IMR-90 (cell line): ENCODE results near the gene TRA2B. TPM values are rescaled to one million over a fixed set of nuclear protein-coding genes. Genes with fewer than 3 reads are reported as not detected.

ENCODE experiments used
- ATAC-seq: fragments of 200-7000 bp; cut with Tn5 transposase; 2 replicates; pipeline ENCODE4 v1.9.1; 2020; ENCODE audit warnings: low read depth, mild to moderate bottlenecking, moderate library complexity
- BruUV-seq: library from RNA; stranded (reverse); fragments of 400-500 nt; replicated peaks from 2 replicates; lab custom pipeline; 2021; lab: Mats Ljungman, UMichigan
- CTCF ChIA-PET: fragments of 300-600 bp; formaldehyde crosslinking; extraction: SDS; loops from one replicate; lab custom pipeline; 2021; ENCODE audit warnings: antibody characterized with exemption; lab: Yijun Ruan, JAX
- POLR2A ChIA-PET: fragments of 300-600 bp; sonication (Branson Sonifier 250); formaldehyde crosslinking; loops from one replicate; lab custom pipeline; 2022; ENCODE audit warnings: antibody characterized with exemption; ENCODE audit not compliant: unreplicated experiment; lab: Charles Lee
- DNase-seq: peaks from one replicate; pipeline ENCODE4 v3.0.0; 2013
- H2AFZ ChIP-seq: replicated peaks from 2 replicates; pipeline ENCODE3; 2013; ENCODE audit warnings: low read length, mild to moderate bottlenecking; ENCODE audit not compliant: poor library complexity
- H2AK5ac ChIP-seq: 2 replicates; pipeline ENCODE4 v1.6.1; 2013; ENCODE audit warnings: low read depth, low read length, inconsistent platforms
- H2AK9ac ChIP-seq: replicated peaks from 2 replicates; pipeline ENCODE3; 2013; ENCODE audit warnings: mild to moderate bottlenecking, low read depth, low read length, moderate library complexity; ENCODE audit not compliant: poor library complexity
- H2BK120ac ChIP-seq: 2 replicates; pipeline ENCODE4 v1.6.1; 2013; ENCODE audit warnings: low read depth, low read length, inconsistent platforms
- H2BK15ac ChIP-seq: 3 replicates; pipeline ENCODE4 v1.6.1; 2013; ENCODE audit warnings: low read depth, low read length, inconsistent platforms
- H2BK20ac ChIP-seq: 2 replicates; pipeline ENCODE4 v1.6.1; 2013; ENCODE audit warnings: low read depth, mild to moderate bottlenecking, inconsistent platforms, low read length, moderate library complexity
- H2BK5ac ChIP-seq: 2 replicates; pipeline ENCODE4 v1.6.1; 2013; ENCODE audit warnings: mild to moderate bottlenecking, low read depth, low read length, inconsistent platforms; ENCODE audit not compliant: poor library complexity, severe bottlenecking
- H3K14ac ChIP-seq: replicated peaks from 2 replicates; pipeline ENCODE4 v1.6.1; 2013; ENCODE audit warnings: low read depth, low read length, inconsistent platforms
- H3K18ac ChIP-seq: 2 replicates; pipeline ENCODE4 v1.6.1; 2013; ENCODE audit warnings: low read depth, low read length, control low read depth
- H3K23ac ChIP-seq: 2 replicates; pipeline ENCODE4 v1.6.1; 2013; ENCODE audit warnings: low read depth, low read length, inconsistent platforms
- H3K27ac ChIP-seq: 2 replicates; pipeline ENCODE4 v1.5.1; 2013; ENCODE audit warnings: mild to moderate bottlenecking, control low read depth, low read length; ENCODE audit not compliant: insufficient read depth
- H3K27me3 ChIP-seq: 2 replicates; pipeline ENCODE4 v1.6.1; 2013; ENCODE audit warnings: low read length; ENCODE audit not compliant: control insufficient read depth, insufficient read depth
- H3K36me3 ChIP-seq: 2 replicates; pipeline ENCODE4 v1.6.1; 2013; ENCODE audit warnings: low read length, mixed read lengths; ENCODE audit not compliant: control insufficient read depth, insufficient read depth
- H3K4ac ChIP-seq: 2 replicates; pipeline ENCODE4 v1.6.1; 2013; ENCODE audit warnings: low read depth, low read length, inconsistent platforms
- H3K4me1 ChIP-seq: 2 replicates; pipeline ENCODE4 v1.6.1; 2013; ENCODE audit warnings: low read length, mixed read lengths; ENCODE audit not compliant: control insufficient read depth, insufficient read depth
- H3K4me2 ChIP-seq: 2 replicates; pipeline ENCODE4 v1.6.1; 2013; ENCODE audit warnings: low read depth, mild to moderate bottlenecking, control low read depth, low read length, moderate library complexity
- H3K4me3 ChIP-seq: 2 replicates; pipeline ENCODE4 v1.5.1; 2013; ENCODE audit warnings: low read depth, mild to moderate bottlenecking, control low read depth, low read length, moderate library complexity; ENCODE audit not compliant: insufficient read depth
- H3K56ac ChIP-seq: 2 replicates; pipeline ENCODE4 v1.6.1; 2013; ENCODE audit warnings: low read length, inconsistent platforms; ENCODE audit not compliant: insufficient read depth; ENCODE audit errors: extremely low read depth
- H3K79me1 ChIP-seq, 2 experiments: 2 replicates each; pipeline ENCODE4 v1.6.1; 2013; ENCODE audit warnings: low read length in 2 of 2, inconsistent platforms in 1 of 2, low read depth in 1 of 2
- H3K9ac ChIP-seq: 2 replicates; pipeline ENCODE4 v1.6.1; 2013; ENCODE audit warnings: low read depth, low read length, control low read depth
- H3K9me1 ChIP-seq: 2 replicates; pipeline ENCODE4 v1.6.1; 2013; ENCODE audit warnings: low read length, inconsistent platforms; ENCODE audit not compliant: insufficient read depth
- H3K9me3 ChIP-seq: 2 replicates; pipeline ENCODE4 v1.6.1; 2013; ENCODE audit warnings: low read length; ENCODE audit not compliant: control insufficient read depth, insufficient read depth
- H4K20me1 ChIP-seq: 2 replicates; pipeline ENCODE4 v1.6.1; 2013; ENCODE audit warnings: low read length, inconsistent platforms; ENCODE audit not compliant: insufficient read depth
- H4K5ac ChIP-seq: 2 replicates; pipeline ENCODE4 v1.6.1; 2013; ENCODE audit warnings: mild to moderate bottlenecking, low read depth, low read length, control low read depth
- H4K8ac ChIP-seq, 2 experiments: 2 replicates each; pipeline ENCODE4 v1.6.1; 2013; ENCODE audit warnings: low read depth in 2 of 2, low read length in 2 of 2, control low read depth in 1 of 2, inconsistent platforms in 1 of 2
- H4K91ac ChIP-seq: 2 replicates; pipeline ENCODE4 v1.6.1; 2013; ENCODE audit warnings: low read depth, low read length, inconsistent platforms; ENCODE audit not compliant: insufficient read depth
- BHLHE40 ChIP-seq: fragments of 150-350 bp; IDR thresholded peaks from 2 replicates; pipeline ENCODE4 v1.6.1; 2016; ENCODE audit warnings: mild to moderate bottlenecking, low read depth, low read length
- CEBPB ChIP-seq: IDR thresholded peaks from 2 replicates; pipeline ENCODE4 v1.6.1; 2012; ENCODE audit warnings: low read depth, low read length, improper control_type of control experiment
- CHD1 ChIP-seq: IDR thresholded peaks from 2 replicates; pipeline ENCODE4 v1.6.1; 2012; ENCODE audit warnings: low read depth, low read length, improper control_type of control experiment
- ELK1 ChIP-seq: fragments of 150-350 bp; IDR thresholded peaks from 2 replicates; pipeline ENCODE4 v1.6.1; 2016; ENCODE audit warnings: low read depth, mild to moderate bottlenecking, low read length, moderate library complexity, borderline replicate concordance
- FOS ChIP-seq: fragments of 150-350 bp; IDR thresholded peaks from 2 replicates; pipeline ENCODE4 v1.6.1; 2016; ENCODE audit warnings: low read depth, low read length
- MAFK ChIP-seq: IDR thresholded peaks from 2 replicates; pipeline ENCODE4 v1.6.1; 2012; ENCODE audit warnings: low read depth, low read length, improper control_type of control experiment
- MXI1 ChIP-seq: IDR thresholded peaks from 2 replicates; pipeline ENCODE4 v1.6.1; 2012; ENCODE audit warnings: low read depth, mild to moderate bottlenecking, low read length, moderate library complexity, borderline replicate concordance
- NFE2L2 ChIP-seq: fragments of 150-350 bp; IDR thresholded peaks from 2 replicates; pipeline ENCODE4 v1.6.1; 2016; ENCODE audit warnings: low read depth, mild to moderate bottlenecking, low read length
- POLR2A ChIP-seq: IDR thresholded peaks from 2 replicates; pipeline ENCODE4 v1.6.1; 2012; ENCODE audit warnings: mild to moderate bottlenecking, low read depth, low read length
- RAD21 ChIP-seq: IDR thresholded peaks from 2 replicates; pipeline ENCODE4 v1.6.1; 2012; ENCODE audit warnings: low read length, improper control_type of control experiment
- RCOR1 ChIP-seq: IDR thresholded peaks from 2 replicates; pipeline ENCODE4 v1.6.1; 2012; ENCODE audit warnings: mild to moderate bottlenecking, low read length, improper control_type of control experiment; ENCODE audit not compliant: insufficient replicate concordance
- RFX5 ChIP-seq: IDR thresholded peaks from 2 replicates; pipeline ENCODE4 v1.8.0; 2012; ENCODE audit warnings: low read depth, mild to moderate bottlenecking, low read length, moderate library complexity
- SMC3 ChIP-seq: fragments of 150-350 bp; IDR thresholded peaks from 2 replicates; pipeline ENCODE4 v1.6.1; 2016; ENCODE audit warnings: low read depth, mild to moderate bottlenecking, antibody characterized with exemption, low read length, moderate library complexity
- WGBS, 2 experiments: methylation state at CpG; one replicate each; pipeline versions ENCODE4 v1.1.5 to v1.1.7; 2013; ENCODE audit warnings: missing lambda C conversion rate in 2 of 2; ENCODE audit not compliant: insufficient read length in 1 of 2; ENCODE audit errors: extremely low coverage in 2 of 2; 5-methylcytosine and 5-hydroxymethylcytosine counted together
- dilution Hi-C: fragments of 300-500 bp; cut with HindIII; formaldehyde crosslinking; loops from one replicate; pipeline ENCODE4 v1.14.3; 2018; ENCODE audit warnings: low sequenced_read_pairs; ENCODE audit not compliant: unreplicated experiment
- in situ Hi-C: fragments of 300-500 bp; cut with MboI; formaldehyde crosslinking; loops from 3 replicates; pipeline ENCODE4 v1.14.3; 2019; ENCODE audit warnings: low sequenced_read_pairs, inconsistent platforms, mixed read lengths
- intact Hi-C: fragments of 100-400 bp; cut with micrococcal nuclease; formaldehyde crosslinking; loops from 2 replicates; pipeline ENCODE4 v1.10.0; 2022
- polyA plus RNA-seq, 3 experiments: library from polyadenylated mRNA; depleted of rRNA; stranded (reverse); fragments of >200 nt; gene quantifications; 2 replicates each; pipeline ENCODE4 v1.2.3, GENCODE V29; 2012; ENCODE audit warnings: low replicate concordance in 1 of 3
- total RNA-seq: library from RNA; depleted of rRNA; stranded (reverse); fragments of >200 nt; gene quantifications from 2 replicates; pipeline ENCODE4 v1.2.3, GENCODE V29; 2012
- TF ChIP-seq, protein P1 (sequence below): conservative IDR thresholded peaks from 2 replicates; pipeline ENCODE4 v1.5.1; 2012; ENCODE audit warnings: mild to moderate bottlenecking, low read depth, low read length, improper control_type of control experiment

TRA2B gene
- total and polyA plus RNA-seq, 2 of the 4 experiments (the other 2 are of a cell fraction): 127 to 208 TPM

GRCh38 chr3:185936814-185937688, 763 bp downstream of the TRA2B start:
- Histone ChIP-seq H2BK20ac (no peak overlapping the region), H4K91ac (peak overlapping the region; percentile 97), H3K79me1 (peaks cover 0 to 5% of the 10 kb centered on the region in 2 experiments; a peak in 1 of 4 replicates), H2AK9ac (peak overlapping the region; percentile 100), H3K4me1 (peaks cover 2% of the 10 kb centered on the region; the same call in 1 of the 2 replicates), H3K23ac (peak overlapping the region; percentile 99), H3K14ac (peak overlapping the region; percentile 98), H3K36me3 (no peaks in the 10 kb centered on the region), H3K18ac (peak overlapping the region; percentile 68), H3K9me1 (no peaks in the 10 kb centered on the region), H2BK120ac (peak overlapping the region; percentile 64), H3K4me3 (peak overlapping the region; percentile 75), H3K9me3 (no peaks in the 10 kb centered on the region), H3K27me3 (no peaks in the 10 kb centered on the region), H2AK5ac (peak overlapping the region; percentile 99), H3K4me2 (peak overlapping the region; percentile 87; the same call in 1 of the 2 replicates), H4K8ac (peak overlapping the region; percentile 93 to 97), H2AFZ (peak overlapping the region; percentile 87), H4K5ac (peak overlapping the region; percentile 76), H3K9ac (peak overlapping the region; percentile 96), H2BK5ac (peak overlapping the region; percentile 95), H3K4ac (peak overlapping the region; percentile 96), H4K20me1 (peaks cover 58% of the 10 kb centered on the region), H3K27ac (peak overlapping the region; percentile 95), H2BK15ac (no peak overlapping the region), H3K56ac (peak overlapping the region; percentile 98)
- dilution Hi-C loops: no loop called here
- peak; percentile 78 for ATAC-seq
- peak; percentile 83 for DNase-seq
- CTCF ChIA-PET: interaction anchor here (0.9 kb wide), 1 partner anchor 276 kb away, joined by 3 read pairs; no protein-coding TSS in a partner anchor
- BruUV-seq: TSS peak; percentile 28
- POLR2A ChIA-PET: interaction anchor here (0.7 to 1.5 kb wide), 2 partner anchors 9 to 1278 kb away, joined by 3 to 4 read pairs; no protein-coding TSS in a partner anchor
- intact Hi-C loops: loop anchor here (2.0 kb wide), 1 partner anchor 114 kb away; no protein-coding TSS in a partner anchor
- WGBS, 2 experiments: 0% methylated on average over 6 of the region's 56 CpGs; no CpG with 5 or more reads in 1 of the 2 experiments
- in situ Hi-C loops: no loop called here
- TF ChIP-seq, protein P1, sequence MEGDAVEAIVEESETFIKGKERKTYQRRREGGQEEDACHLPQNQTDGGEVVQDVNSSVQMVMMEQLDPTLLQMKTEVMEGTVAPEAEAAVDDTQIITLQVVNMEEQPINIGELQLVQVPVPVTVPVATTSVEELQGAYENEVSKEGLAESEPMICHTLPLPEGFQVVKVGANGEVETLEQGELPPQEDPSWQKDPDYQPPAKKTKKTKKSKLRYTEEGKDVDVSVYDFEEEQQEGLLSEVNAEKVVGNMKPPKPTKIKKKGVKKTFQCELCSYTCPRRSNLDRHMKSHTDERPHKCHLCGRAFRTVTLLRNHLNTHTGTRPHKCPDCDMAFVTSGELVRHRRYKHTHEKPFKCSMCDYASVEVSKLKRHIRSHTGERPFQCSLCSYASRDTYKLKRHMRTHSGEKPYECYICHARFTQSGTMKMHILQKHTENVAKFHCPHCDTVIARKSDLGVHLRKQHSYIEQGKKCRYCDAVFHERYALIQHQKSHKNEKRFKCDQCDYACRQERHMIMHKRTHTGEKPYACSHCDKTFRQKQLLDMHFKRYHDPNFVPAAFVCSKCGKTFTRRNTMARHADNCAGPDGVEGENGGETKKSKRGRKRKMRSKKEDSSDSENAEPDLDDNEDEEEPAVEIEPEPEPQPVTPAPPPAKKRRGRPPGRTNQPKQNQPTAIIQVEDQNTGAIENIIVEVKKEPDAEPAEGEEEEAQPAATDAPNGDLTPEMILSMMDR: no peak
- no peak for TF ChIP-seq MAFK
- TF ChIP-seq POLR2A: no peak
- no peak for TF ChIP-seq FOS
- 0 out of 2 replicates have a peak, but pooled peaks have one; percentile 38 for TF ChIP-seq MXI1
- no peak for TF ChIP-seq ELK1
- TF ChIP-seq NFE2L2: no peak
- TF ChIP-seq CEBPB: no peak
- peak; percentile 97; the same call in 1 of the 2 replicates for TF ChIP-seq CHD1
- 0 out of 2 replicates have a peak, but pooled peaks have one; percentile 5 for TF ChIP-seq BHLHE40
- peak; percentile 8 for TF ChIP-seq RCOR1
- no peak for TF ChIP-seq SMC3
- no peak for TF ChIP-seq RFX5
- no peak for TF ChIP-seq RAD21
